Measurements from ENCODE around the gene ATP5MC2.

GRCh38 chr12:53618275-53618674 lies 57.6 kb downstream of the ATP5MC2 start:
- TF ChIP-seq CTCF (IDR thresholded peaks at IDR 0.05) (no peak), POLR2A (IDR thresholded peaks at IDR 0.05) (no peak)

All from sigmoid colon (tissue), 3 donors.